HCT116 (cell line): ENCODE measurements around the gene FMN2.

Source experiments
- JUND ChIP-seq: IDR thresholded peaks from 2 replicates; pipeline ENCODE4 v1.6.1; 2012
- POLR2A ChIP-seq: IDR thresholded peaks from 2 replicates; pipeline ENCODE4 v1.7.0; 2011; ENCODE audit warnings: borderline replicate concordance; ENCODE audit not compliant: insufficient read depth, insufficient read length; ENCODE audit errors: extremely low read depth
- SIN3A ChIP-seq: IDR thresholded peaks from 2 replicates; pipeline ENCODE4 v1.6.1; 2012; ENCODE audit warnings: low read depth
- SP1 ChIP-seq: IDR thresholded peaks from 2 replicates; pipeline ENCODE4 v1.6.1; 2012; ENCODE audit warnings: low read depth
- YY1 ChIP-seq: IDR thresholded peaks from 2 replicates; pipeline ENCODE4 v1.6.1; 2011; ENCODE audit warnings: low read length, low read depth, moderate library complexity, mild to moderate bottlenecking; ENCODE audit not compliant: insufficient replicate concordance; ENCODE audit errors: extremely low read depth
- TF ChIP-seq, protein P1 (sequence below), 3 experiments: fragments of 200-600 bp in 1 of 3; sonication (generic) in 1 of 3; IDR thresholded peaks in 2 of 3; conservative IDR thresholded peaks in 1 of 3; 2 replicates each; pipeline ENCODE4 v1.5.1; 2012 to 2017; ENCODE audit warnings: low read depth in 2 of 3, low read length in 2 of 3, antibody characterized with exemption in 1 of 3, borderline replicate concordance in 1 of 3, control low read depth in 1 of 3, mild to moderate bottlenecking in 1 of 3, mixed read lengths in 1 of 3, mixed run types in 1 of 3, moderate library complexity in 1 of 3; ENCODE audit not compliant: insufficient read depth in 1 of 3
- TF ChIP-seq, protein P2 (sequence below): IDR thresholded peaks from 2 replicates; pipeline ENCODE4 v1.6.1; 2012; ENCODE audit warnings: low read depth
- TF ChIP-seq, protein P3 (sequence below): IDR thresholded peaks from 2 replicates; pipeline ENCODE4 v1.6.1; 2012

DNA sequence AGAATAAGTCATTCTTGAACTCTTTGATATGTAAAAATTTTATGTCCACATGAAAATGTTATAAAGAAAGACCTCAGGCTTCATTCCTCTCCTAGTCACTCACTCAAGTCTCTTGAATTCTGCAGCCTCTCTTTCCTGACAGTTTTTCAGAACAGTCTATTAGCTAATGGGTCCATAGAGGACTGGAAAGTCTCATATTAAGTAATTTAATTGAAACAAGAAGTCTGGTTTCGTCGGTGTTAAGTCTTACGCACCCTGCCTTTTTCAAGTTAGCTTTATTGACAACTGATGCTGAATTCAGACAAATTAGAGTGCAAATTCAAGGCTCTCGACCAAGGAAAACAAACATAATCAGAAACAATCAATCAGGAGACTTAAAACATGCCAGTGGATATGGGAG, 414.5 kb downstream of the FMN2 start:
- TF ChIP-seq, protein P1, sequence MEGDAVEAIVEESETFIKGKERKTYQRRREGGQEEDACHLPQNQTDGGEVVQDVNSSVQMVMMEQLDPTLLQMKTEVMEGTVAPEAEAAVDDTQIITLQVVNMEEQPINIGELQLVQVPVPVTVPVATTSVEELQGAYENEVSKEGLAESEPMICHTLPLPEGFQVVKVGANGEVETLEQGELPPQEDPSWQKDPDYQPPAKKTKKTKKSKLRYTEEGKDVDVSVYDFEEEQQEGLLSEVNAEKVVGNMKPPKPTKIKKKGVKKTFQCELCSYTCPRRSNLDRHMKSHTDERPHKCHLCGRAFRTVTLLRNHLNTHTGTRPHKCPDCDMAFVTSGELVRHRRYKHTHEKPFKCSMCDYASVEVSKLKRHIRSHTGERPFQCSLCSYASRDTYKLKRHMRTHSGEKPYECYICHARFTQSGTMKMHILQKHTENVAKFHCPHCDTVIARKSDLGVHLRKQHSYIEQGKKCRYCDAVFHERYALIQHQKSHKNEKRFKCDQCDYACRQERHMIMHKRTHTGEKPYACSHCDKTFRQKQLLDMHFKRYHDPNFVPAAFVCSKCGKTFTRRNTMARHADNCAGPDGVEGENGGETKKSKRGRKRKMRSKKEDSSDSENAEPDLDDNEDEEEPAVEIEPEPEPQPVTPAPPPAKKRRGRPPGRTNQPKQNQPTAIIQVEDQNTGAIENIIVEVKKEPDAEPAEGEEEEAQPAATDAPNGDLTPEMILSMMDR (IDR thresholded peaks at IDR 0.05 in 2 of 3, conservative IDR thresholded peaks at IDR 0.05 in 1 of 3; ENCODE audit: borderline replicate concordance in 1 of 3, insufficient read depth in 1 of 3, low read depth in 2 of 3, low read length in 2 of 3) = no peak
- TF ChIP-seq SIN3A (no peak), POLR2A (no peak), SP1 (no peak), YY1 (no peak), JUND (no peak)
- TF ChIP-seq, protein P2, sequence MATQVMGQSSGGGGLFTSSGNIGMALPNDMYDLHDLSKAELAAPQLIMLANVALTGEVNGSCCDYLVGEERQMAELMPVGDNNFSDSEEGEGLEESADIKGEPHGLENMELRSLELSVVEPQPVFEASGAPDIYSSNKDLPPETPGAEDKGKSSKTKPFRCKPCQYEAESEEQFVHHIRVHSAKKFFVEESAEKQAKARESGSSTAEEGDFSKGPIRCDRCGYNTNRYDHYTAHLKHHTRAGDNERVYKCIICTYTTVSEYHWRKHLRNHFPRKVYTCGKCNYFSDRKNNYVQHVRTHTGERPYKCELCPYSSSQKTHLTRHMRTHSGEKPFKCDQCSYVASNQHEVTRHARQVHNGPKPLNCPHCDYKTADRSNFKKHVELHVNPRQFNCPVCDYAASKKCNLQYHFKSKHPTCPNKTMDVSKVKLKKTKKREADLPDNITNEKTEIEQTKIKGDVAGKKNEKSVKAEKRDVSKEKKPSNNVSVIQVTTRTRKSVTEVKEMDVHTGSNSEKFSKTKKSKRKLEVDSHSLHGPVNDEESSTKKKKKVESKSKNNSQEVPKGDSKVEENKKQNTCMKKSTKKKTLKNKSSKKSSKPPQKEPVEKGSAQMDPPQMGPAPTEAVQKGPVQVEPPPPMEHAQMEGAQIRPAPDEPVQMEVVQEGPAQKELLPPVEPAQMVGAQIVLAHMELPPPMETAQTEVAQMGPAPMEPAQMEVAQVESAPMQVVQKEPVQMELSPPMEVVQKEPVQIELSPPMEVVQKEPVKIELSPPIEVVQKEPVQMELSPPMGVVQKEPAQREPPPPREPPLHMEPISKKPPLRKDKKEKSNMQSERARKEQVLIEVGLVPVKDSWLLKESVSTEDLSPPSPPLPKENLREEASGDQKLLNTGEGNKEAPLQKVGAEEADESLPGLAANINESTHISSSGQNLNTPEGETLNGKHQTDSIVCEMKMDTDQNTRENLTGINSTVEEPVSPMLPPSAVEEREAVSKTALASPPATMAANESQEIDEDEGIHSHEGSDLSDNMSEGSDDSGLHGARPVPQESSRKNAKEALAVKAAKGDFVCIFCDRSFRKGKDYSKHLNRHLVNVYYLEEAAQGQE = no peak
- TF ChIP-seq, protein P3, sequence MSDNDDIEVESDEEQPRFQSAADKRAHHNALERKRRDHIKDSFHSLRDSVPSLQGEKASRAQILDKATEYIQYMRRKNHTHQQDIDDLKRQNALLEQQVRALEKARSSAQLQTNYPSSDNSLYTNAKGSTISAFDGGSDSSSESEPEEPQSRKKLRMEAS = no peak
